ENCODE results near the gene IRF2BP2.
"Not testable (repeated sequence)": the region's sequence is repeated elsewhere in the genome, so short reads cannot be mapped to it uniquely, and the experiment has no call there.

The IRF2BP2 gene

GRCh38 chr1:234610061-234610665 lies at the start of gene IRF2BP2:
TSS of gene IRF2BP2 (minus strand) at chr1:234610178. CDS start at chr1:234609494, 684 bp downstream.
- DNase-seq (ENCODE audit: low read depth, low spot score), result no peak

- no peak for DNase-seq (ENCODE audit: low read depth, low spot score)
Measured at GRCh38 chr1:234659538-234659937, 49.6 kb upstream of the IRF2BP2 start.

GRCh38 chr1:234658138-234658537 lies 48.2 kb upstream of the IRF2BP2 start:
- no peak for DNase-seq (ENCODE audit: low read depth, low spot score)

- DNase-seq (ENCODE audit: low read depth, low spot score), result peak; percentile 45
Measured at GRCh38 chr1:234656944-234657654, 47.1 kb upstream of the IRF2BP2 start.

- DNase-seq (ENCODE audit: low read depth, low spot score), result no peak
Measured at GRCh38 chr1:234656070-234656895, 46.3 kb upstream of the IRF2BP2 start.

GRCh38 chr1:234655328-234656069 lies 45.5 kb upstream of the IRF2BP2 start:
- no peak for DNase-seq (ENCODE audit: low read depth, low spot score)

GRCh38 chr1:234654002-234654733 lies 44.2 kb upstream of the IRF2BP2 start:
- no peak for DNase-seq (ENCODE audit: low read depth, low spot score)

- DNase-seq (ENCODE audit: low read depth, low spot score), result no peak
Measured at GRCh38 chr1:234649432-234650081, 39.6 kb upstream of the IRF2BP2 start.

GRCh38 chr1:234647758-234648157 lies 37.8 kb upstream of the IRF2BP2 start:
- no peak for DNase-seq (ENCODE audit: low read depth, low spot score)

GRCh38 chr1:234647245-234647644 lies 37.3 kb upstream of the IRF2BP2 start:
- no peak for DNase-seq (ENCODE audit: low read depth, low spot score)

- no peak for DNase-seq (ENCODE audit: low read depth, low spot score)
Measured at GRCh38 chr1:234645964-234646363, 36.0 kb upstream of the IRF2BP2 start.

GRCh38 chr1:234645474-234645953 lies 35.5 kb upstream of the IRF2BP2 start:
- no peak for DNase-seq (ENCODE audit: low read depth, low spot score)

GRCh38 chr1:234644928-234645327 lies 35.0 kb upstream of the IRF2BP2 start:
- DNase-seq (ENCODE audit: low read depth, low spot score), result no peak

- no peak for DNase-seq (ENCODE audit: low read depth, low spot score)
Measured at GRCh38 chr1:234643850-234644134, 33.8 kb upstream of the IRF2BP2 start.

GRCh38 chr1:234643111-234643849 lies 33.3 kb upstream of the IRF2BP2 start:
- DNase-seq (ENCODE audit: low read depth, low spot score), result no peak

GRCh38 chr1:234642428-234642827 lies 32.5 kb upstream of the IRF2BP2 start:
- DNase-seq (ENCODE audit: low read depth, low spot score), result no peak

GRCh38 chr1:234639961-234640360 lies 30.0 kb upstream of the IRF2BP2 start:
- no peak for DNase-seq (ENCODE audit: low read depth, low spot score)

GRCh38 chr1:234638832-234639799 lies 29.1 kb upstream of the IRF2BP2 start:
- DNase-seq (ENCODE audit: low read depth, low spot score), result no peak

- DNase-seq (ENCODE audit: low read depth, low spot score), result not testable (repeated sequence)
Measured at GRCh38 chr1:234634922-234635321, 24.9 kb upstream of the IRF2BP2 start.

All from brain pericyte (primary cell).